ENCODE results near the gene HNRNPH2.

HNRNPH2 gene, protein sequence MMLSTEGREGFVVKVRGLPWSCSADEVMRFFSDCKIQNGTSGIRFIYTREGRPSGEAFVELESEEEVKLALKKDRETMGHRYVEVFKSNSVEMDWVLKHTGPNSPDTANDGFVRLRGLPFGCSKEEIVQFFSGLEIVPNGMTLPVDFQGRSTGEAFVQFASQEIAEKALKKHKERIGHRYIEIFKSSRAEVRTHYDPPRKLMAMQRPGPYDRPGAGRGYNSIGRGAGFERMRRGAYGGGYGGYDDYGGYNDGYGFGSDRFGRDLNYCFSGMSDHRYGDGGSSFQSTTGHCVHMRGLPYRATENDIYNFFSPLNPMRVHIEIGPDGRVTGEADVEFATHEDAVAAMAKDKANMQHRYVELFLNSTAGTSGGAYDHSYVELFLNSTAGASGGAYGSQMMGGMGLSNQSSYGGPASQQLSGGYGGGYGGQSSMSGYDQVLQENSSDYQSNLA

DNA sequence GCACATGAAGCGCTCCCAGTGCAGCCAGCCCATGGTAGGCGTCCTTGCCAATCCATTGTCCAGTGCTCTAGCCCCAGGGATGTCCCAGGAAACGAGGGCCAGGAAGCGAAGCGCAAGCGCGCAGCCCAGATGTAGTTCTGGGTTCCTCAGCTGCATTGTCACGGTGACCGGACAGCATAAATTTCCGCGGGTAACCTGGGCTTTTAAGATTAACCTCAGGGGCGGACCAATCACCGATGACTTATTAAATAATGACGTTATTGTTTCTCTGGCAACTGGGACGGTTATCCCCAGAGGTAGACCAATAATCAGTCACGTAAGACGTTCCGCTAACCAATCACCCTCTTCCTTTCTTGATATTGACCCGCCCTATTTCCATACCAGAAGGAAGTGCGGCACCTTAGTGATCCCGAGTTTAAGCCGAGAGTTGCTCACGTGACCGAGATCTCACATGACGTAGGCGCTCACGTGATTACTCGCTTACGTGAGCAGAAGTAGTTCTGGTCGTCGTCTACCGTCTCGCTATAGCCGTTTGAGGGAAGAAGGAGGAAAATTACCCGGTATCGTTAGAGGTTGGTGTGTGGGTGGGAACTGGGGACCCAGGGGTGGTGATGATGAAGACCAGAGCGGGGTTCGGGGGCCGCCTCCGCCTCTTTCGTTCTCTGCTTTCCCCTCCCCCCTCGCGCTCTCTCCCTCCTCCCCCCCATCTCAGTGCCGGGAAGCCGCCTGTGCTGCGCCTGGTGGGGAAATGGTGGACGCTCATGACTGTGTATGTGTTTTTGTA lies at the start of gene HNRNPH2, which contains the start of gene GLA:
Gene HNRNPH2, plus strand, starts transcription at position 475 of the 784 bp plus-strand sequence. CDS start 3,767 bp downstream, outside the sequence.
Gene GLA, minus strand, starts transcription at position 178 of the 784 bp plus-strand sequence. Its CDS starts 22 bp downstream, at position 156.
- DNase-seq = peak; percentile 90 to 96

DNA sequence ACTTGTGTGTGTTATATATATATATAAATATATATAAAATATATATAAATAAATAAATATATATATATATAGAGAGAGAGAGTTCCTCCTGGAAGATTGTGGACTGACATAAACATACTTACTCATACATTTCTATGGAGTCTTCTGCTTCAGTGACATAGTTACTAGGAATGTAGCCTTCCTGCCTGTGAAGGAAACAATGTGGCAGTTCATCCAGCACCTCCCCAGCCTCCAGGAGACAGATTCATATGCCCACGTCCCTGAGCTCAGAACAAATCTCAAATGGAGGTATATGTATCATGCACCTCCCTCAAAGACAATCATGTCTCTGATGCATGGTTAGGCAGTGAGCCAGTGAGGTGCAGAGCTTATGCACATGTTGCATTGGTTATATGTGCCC lies 48.1 kb upstream of the HNRNPH2 start:
- DNase-seq = no peak

DNA sequence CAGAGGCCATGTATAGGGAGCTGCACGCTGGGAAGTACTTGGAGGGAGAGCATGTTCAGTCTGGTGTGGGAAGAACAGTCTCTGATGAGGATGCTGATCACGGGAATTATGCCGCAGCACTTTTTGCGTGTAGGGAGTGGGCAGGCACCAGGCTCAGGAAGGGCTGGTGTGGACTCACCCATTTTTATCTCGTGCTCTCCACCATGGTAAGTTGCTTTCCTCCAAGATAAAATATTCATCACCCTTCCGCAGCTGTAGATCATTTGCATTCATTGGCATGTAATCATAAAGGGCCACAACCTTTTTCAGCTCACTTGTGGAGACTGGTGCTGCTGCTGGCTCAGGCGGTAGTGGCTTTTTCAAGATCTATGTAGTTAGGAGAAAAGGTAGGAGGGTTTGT lies 47.6 kb upstream of the HNRNPH2 start:
- no peak for DNase-seq

DNA sequence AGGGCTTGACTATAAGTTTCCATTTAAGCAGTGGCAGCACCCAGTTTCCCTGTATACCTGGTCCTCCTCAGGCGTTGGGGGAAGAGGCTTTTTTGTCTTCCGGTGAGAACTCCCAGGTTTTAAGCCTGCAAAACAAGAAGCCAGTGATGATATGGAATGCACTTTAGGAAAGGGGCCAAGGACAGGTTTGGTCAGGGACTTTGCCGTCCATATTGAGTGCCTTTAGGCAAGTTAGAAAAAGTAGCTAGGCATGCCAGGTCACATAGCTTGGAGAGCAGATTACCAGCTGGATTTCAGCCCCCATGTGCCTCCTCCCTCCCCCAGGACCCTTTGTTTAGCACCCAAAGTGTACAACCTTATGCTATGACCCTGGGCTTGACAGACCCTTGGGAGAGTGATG lies 45.9 kb upstream of the HNRNPH2 start:
- DNase-seq = no peak

DNA sequence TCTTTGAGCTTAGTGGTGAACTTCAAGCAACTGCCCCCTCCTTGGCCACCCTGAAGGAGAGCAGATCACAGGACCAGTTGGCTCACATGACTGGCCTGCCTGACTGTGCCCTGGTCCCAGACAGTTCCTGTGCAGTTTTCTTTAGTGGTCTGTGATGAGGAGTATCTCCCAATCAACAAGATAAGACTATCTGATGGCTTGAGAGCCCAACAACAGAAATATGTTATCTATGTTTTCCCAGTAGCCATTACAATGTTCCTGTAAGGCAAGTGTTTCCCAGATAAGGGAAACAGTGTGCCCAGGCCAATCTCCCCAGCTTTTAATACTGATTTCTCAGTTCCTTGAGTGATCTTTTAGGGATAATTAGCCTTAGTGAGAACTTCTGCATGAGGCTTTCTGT lies 45.3 kb upstream of the HNRNPH2 start:
- no peak for DNase-seq

DNA sequence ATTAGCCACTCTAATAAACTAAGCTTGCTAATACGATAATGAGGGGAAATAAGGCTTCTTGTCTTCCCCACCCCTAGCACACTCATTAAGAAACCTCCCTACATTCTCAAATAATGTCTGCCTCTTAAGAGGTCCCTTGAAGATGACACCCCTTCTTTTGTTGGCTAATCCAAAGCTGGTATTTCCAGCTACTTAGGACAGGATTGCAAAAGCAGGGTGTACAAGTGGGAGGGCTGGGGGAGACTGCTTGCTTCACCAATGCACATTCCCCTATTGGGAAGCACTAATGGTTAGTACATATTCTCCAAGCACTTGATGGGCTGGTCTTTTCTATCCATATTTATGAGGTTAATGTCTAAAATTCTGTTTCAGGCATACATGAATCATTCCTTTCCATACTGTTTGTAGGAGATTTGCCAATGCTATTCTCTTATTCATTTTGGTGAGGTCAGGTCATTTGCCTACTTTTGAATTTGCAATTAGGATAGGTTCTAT lies 42.7 kb upstream of the HNRNPH2 start:
- DNase-seq = no peak

DNA sequence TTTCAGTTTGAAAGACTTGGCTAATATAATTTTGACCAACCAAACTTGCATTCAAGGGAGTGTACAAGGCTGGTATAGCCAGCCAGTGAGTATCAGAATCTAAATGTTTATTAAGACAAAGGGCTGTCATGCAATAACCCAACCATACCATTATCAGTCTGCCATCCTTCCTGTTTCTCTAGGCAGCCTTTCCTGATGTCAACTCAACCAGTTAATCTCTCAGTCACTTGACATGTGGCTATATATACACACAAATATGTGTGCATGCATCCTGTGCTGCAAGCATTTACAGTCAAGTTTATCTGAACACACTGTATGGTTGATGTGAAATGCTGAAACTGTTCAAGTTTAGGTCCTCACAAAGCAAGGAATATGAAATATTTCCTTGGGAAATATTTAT lies 39.2 kb upstream of the HNRNPH2 start:
- DNase-seq = no peak

DNA sequence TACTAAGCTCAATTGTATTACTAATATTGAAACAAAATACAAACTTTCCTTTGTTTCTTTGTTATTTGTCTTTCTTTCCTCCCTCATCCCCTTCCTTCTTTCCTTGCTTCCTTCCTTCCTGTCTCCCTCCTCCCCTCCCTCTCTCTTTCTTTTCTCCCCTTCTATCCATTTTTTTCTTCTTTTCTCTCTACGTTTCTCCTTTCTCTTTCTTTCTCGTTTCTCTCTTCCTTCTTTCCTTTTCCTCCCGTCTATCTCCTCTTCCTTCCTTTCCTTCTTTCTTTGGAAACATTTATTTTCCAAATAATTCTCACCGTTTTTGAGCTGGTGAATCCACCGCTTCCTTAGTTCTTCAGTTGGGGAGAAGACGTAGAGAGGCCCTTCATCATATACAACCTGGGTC lies 38.3 kb upstream of the HNRNPH2 start:
- no peak for DNase-seq

DNA sequence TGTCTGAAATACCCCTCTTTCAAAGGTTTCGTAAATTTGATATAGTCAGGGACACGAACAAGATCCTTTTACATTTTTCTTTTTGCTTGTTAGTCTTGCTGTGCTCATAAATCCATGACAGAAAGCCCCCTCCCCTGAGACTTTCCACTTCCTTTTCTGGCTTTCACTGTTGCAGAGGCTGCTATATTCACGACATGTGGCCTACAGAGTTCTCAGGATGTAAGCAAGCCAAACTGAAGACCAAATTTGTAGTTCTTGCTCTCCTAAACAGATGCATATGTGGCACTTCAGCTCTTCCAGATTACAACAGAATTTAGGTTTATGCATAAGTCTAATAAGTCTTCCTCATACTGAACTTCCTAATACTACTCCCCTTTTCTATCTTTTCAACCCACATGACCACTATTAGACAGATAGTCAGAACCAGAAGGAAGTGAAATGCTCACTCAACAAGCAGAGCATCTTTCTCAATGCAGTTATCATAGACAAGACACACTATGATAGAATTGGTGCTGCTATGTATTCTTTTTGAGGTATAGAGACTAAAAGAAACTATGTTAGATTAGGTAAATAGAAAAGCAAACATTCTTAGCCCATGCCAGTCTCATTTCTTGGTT lies 37.0 kb upstream of the HNRNPH2 start:
- DNase-seq = no peak

DNA sequence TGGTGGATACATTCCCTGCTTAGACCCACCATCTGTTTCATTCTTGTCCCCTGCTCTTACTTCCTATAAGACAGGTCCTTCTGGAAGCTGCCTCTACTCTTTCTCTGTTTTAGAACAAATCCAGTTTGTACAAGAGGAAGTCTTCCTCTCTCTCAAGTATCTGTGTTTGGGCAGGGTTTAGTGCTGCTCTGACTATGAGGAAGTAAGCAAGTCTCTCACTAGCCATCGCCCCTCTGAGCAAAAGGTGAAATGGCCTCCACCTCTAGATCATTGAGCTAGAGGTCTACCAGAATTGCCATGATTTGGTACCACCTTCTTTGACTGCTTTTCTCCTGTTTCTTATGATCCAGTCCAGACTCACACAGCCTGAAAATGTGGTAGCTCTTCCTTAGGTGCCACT lies 30.5 kb upstream of the HNRNPH2 start:
- DNase-seq = no peak

DNA sequence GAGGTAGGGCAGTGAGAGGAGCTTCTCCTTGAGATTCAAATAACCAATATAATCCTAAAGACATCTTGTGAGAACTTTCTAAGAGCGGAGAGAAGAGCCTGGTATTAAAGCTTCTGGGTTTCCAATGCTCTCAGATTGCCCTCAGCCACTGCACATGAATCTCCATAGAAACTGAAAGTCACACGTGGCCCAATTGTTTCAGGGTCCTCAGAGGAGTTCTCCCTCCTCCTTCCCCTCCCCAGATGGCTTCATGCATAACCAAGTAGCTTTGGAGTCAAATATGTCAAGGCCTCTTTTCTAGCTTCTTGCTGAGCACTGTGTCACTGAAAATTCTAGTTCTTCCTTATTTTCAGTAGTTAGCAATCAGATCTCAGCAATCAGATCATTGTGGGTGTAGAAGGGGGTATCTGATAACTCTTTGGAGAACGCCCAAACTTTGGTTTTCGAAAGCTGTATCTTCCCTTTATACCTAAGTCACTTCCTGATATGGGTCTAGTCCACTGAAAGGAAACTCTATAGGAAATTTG lies 24.3 kb upstream of the HNRNPH2 start:
- DNase-seq = no peak

DNA sequence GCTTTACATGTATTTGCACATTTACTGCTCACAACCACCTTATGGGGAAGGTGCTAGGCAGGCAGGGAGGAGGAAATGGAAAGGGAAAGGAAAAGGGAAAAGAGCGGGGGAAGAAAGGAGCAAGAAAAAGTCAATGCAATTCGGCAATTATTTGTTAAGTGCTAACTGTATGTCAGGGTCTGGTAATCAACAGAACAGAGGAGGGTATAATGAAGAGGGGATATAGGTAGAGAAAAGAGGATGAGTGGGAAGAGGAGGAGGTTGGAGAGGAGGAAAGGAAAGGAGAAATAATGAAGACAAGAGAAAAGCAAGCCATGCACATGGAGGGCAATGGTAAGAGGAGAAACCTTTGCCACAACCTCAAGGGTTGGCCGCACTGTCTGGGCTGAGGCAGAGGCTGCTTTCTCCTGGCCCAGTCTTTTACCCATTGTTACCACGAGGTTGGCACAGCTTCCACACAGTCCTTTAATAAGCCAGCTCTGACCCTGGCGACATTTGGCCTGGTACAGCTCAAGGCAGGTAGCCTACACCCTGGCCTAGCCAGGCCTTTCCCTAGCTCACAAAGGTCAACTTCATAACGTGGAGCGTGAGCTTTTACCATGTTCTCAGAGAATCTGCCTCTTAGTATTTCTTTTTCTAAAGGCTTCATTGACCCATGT lies 22.9 kb upstream of the HNRNPH2 start:
- DNase-seq = no peak

DNA sequence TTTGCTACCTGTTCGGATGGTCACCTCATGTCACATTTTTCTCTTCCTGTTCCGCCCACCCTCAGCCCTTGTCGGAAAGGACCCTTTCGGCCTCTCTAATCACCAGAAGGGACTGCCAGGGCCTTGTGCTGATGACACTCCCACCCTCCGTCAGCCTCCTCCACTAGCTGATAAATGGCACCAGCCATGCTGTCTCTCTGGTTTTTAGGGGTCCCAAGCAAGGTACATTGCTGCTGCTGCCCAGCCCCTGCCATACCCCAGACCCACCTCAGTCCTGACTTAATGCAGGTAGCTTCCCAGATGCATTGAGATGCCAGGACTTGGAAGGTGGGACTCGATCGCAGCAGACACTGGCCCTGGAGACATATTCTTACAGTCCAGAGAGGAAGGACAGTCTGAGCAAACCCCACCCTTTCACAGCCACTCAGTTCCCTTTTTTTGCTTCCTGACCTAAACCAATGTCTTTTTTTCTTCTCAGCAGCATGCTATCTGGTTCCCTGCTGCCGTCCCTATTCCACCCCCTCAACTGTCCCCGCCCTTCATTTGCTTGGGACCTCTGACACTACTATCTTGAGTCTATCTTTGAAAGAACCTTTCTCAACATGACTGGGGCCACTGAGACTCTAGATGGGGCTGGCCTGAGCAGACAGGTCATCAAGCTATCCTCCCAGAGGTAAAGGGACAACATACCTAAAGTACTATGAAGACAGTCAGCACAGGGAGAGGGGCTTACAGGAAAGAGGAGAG lies 22.1 kb upstream of the HNRNPH2 start, which contains the start of gene BTK:
Gene BTK, minus strand, starts transcription at position 397 of the 747 bp plus-strand sequence. CDS start 10,907 bp downstream, outside the sequence.
- DNase-seq = no peak

DNA sequence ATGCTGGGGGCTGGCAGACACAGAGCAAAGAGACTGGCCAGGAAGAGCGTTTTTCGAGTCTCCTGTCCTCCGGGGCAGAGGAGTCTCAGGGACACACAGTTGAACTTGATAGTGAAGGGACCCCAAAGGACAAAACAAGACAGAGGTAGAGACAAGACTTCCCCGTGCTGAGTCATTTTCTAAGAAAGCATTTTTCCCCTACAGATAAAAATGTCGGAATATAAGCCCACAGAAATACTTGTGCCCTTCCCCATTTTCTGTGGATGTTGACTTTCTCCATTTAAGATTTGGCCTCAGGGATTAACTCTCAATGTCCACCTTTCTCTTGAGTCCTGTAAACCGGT lies 21.5 kb upstream of the HNRNPH2 start:
- DNase-seq = no peak

DNA sequence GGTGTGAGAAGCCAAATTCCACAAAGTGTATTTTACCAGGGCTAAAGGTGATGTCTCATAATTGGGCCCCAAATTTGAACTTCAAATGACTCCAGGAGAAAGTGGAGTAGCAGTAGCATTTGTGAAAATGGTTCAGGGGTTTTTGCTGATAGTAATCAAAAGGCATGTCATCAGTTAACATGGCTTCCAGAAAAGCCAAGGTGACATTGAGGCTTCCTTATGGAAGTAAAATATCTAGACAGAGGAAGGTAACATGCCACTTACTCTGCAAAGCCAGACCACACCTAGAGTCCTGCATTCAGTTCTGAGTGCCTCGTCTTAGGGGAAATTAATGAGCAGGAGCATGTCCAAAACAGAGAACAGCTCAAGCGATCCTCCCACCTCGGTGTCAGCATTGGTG lies 19.4 kb upstream of the HNRNPH2 start:
- no peak for DNase-seq

DNA sequence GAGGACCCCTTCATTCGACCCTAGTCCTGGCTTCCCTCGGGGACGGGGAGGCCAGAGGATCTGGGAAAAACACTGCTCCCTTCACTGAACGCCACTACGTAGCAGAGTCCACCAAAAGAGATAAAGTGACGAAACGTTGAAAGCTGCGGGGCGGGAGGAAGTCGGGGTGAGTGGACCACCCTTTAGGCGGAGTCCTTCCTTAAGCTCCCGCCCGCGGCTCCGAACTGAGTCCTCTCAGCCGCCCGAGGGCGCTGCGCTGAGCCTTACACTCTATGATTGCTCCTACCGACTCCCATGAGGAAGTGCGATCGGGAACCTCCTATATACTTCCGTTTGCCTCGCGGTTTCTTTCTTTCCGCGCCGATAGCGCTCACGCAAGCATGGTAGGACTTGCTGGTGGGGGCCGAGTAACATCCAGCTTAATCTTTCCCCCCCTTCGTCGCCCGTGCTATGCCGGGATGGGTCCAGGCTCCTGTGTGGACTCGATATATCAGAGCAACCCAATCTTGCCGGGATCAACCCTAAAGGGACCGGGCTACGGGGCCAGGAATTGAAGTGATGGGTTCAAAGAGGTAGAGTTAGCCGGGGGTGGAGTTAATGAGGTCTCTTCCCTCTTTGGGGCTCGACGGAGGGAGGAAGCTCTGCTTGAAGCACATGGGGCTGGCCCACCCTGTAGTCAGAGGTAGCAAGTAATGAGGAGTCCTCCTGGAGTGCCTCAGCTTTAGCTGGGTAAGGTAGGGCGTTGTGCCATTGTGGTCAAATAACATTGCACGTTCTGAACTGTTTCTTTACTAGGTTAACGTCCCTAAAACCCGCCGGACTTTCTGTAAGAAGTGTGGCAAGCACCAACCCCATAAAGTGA lies 17.1 kb upstream of the HNRNPH2 start, which contains the start of gene RPL36A:
Gene RPL36A, plus strand, starts transcription at position 348 of the 862 bp plus-strand sequence. Its CDS starts 33 bp downstream, at position 381.
- DNase-seq = peak; percentile 74 to 93

DNA sequence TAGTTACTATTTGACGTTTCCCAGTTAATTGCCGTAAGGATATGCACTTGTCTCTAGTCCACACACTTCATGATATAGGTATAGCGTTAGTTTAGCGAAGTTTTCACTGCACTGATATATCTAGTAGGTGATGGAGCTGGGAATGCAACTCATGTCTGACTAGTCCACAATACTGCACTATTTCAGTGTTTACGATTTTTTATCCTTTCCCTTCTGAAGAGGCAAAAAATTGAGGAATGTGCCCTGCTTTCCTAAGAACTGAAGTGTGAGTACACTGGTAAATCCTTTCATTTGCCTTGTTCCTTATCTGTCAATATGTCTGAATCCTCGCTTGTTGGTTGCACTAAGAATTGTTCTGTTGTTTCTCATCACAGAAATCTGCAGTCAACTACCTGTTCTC lies 16.2 kb upstream of the HNRNPH2 start:
- DNase-seq = no peak

DNA sequence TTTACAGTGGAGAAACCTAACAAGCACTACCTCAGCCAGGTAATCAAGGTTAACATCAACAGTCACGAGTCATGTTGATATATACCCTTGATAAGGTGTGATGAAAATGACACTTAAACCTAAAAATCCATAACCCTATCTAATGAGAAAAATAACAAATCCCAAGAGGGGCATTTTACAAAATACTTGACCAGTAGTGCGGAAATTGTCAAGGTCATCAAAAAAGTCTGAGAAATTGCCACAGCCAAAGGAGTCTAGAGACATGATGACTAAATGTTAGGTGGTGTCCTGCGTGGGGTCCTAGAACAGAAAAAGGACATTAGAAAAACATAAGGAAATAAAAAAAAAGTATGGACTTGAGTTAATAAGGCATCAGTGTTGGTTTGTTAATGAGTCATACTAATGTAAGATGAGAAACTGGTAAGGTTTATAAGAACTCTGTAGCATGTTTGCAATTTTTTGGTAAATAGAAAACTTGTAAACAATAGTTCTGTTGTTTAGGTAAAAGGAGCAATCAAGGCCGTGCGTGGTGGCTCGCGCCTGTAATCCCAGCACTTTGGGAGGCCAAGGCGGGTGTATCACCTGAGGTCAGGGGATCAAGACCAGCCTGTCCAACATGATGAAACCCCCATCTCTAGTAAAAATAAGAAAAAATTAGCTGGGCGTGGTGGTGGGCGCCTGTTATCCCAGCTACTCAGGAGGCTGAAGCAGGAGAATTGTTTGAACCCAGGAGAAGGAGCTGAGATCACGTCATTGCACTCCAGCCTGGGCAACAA lies 14.3 kb upstream of the HNRNPH2 start:
- no peak for DNase-seq

DNA sequence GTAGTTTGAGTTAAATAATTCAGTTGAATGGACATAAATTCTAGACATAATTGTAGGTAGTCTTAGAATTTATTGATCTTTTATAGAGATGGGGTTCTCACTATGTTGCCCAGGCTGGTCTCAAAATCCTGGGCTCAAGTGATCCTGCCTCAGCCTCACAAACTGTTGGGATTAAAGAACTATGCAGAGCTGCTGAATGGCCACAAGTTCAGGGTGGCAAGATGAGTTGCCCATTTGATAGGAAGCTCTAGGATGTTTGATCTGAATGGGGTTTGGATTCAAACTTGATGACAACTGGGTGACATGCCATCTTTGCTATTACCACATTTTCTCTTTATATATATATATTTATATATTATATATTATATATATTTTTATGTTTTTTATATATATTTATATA lies 13.7 kb upstream of the HNRNPH2 start:
- DNase-seq = no peak

DNA sequence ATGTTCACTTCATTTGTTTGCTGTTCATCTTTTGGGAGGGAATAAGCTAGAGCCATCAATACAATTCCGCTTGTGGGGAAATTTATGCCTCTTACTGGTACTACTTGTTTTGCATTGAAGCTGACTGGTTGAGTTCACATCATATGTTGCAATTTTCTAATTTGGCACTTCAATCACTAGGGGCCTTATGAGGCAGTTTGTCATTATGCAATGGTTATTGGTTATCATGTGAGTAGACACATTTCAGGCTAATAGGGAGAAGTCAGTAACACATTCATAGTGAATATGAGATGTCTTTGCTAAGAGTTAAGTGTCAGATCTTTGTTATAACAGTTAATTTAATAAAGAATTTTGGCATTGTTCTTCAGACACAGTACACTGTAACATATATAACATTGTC lies 12.2 kb upstream of the HNRNPH2 start:
- DNase-seq = no peak
